ENCODE data around the gene NLGN4Y. TPM values are rescaled to one million over a fixed set of nuclear protein-coding genes. Genes with fewer than 3 reads are reported as not detected.
A peak's percentile ranks its signal among the peaks of the same experiment; 100 is the strongest.

The NLGN4Y gene
- total RNA-seq, 4 donors from 2014 or later = 44.5 to 49.8 TPM; not detected in 2

DNA sequence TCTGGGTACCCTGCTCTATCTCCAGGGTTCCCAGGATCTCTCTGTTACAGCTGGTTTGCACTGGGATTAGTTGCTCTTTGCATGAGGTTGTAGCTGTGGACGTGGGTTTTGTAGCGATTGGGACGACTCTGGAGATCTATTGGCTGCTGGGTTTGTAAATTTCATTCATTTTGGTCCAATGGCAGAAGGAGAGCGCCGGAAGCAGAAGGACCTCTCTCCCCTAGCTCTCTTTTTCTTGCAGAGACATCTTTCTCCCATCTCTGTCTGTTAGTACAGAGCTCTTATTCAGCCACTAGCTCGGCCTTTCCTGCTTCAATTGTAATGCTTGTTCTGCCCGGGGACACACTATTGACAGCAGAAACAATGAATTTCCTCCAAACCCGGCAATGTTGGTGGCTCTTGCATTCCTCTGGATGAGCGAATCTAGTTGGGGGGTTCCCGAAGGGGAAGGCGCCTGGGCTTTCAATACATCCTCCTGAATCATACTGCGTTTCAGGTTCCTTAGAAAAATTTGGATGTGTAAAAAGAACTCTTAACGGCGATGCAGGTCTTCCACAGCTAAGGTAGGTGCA lies 1.9 kb upstream of the NLGN4Y start:
- Histone ChIP-seq H3K27me3 (no peaks in the 10 kb centered on the region), H3K27ac (no peak overlapping the region)
- WGBS, 2 donors = 31 to 37% methylated on average over 12 to 14 of the region's 14 CpGs

DNA sequence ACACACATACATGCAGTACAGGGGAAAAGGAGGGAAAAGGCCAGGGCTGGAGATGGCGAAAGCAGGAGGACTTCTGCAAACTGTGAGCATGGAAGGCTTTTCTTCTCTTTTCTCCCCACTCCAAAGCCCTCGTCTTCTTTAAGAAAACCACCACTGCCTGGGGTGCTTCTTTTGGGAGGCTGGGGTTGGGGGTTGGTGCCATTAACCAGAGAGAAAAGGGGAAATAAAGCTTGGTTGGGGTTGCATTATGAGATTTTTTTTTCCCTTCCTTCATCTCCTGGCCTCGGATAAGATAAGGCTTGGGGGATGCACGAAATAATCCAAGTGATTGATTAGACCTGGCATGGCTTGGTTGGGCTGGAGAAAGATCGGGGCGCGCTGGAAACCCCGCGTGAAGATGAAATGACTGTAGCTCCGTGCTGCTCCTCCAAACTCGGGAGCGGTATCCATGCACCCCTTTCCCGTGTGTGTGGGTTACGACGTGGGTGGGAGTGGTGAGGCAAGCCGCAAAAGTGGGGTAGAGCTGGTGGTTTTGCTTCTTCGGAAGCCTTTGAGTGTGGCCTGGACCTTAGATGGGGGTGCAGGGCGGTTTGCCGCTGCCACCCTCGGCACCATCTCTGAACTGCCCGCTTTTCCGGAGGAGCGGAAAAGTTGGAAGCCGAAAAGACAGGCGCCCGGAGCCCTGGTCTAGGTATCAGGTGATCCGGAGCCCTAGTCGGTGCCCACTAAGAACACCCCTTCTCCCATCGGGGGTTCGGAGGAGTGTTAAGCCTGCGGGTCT lies 648 bp upstream of the NLGN4Y start:
- no peaks in the 10 kb centered on the region for H3K27me3 ChIP-seq
- no peak overlapping the region for H3K27ac ChIP-seq
- intact Hi-C loops (cut with DNase I) = no loop called here
- no peaks in the 10 kb centered on the region for H3K9me3 ChIP-seq
- WGBS, 2 donors = 9 to 21% methylated on average over 7 to 19 of the region's 31 CpGs
- TF ChIP-seq CTCF (IDR thresholded peaks at IDR 0.05) = no peak
- TF ChIP-seq POLR2A (IDR thresholded peaks at IDR 0.05) = no peak
- H3K4me3 ChIP-seq (replicated peaks in 1 of 3) = peak overlapping the region in 1 of 3 donors; percentile 39
- H3K4me1 ChIP-seq = no peaks in the 10 kb centered on the region
- no peak for DNase-seq
- no peaks in the 10 kb centered on the region for H3K36me3 ChIP-seq

More for the DNA sequence above, 1.9 kb upstream of the NLGN4Y start:
- no peak for DNase-seq
- Histone ChIP-seq H3K9me3 (no peaks in the 10 kb centered on the region), H3K4me1 (no peaks in the 10 kb centered on the region), H3K36me3 (no peaks in the 10 kb centered on the region), H3K4me3 (replicated peaks in 1 of 3) (no peak overlapping the region)
- TF ChIP-seq POLR2A (IDR thresholded peaks at IDR 0.05) = no peak
- intact Hi-C loops (cut with DNase I) = no loop called here

GRCh38 chrY:14525315-14525714 lies 986 bp downstream of the NLGN4Y start:
- H3K27ac ChIP-seq = no peak overlapping the region

DNA sequence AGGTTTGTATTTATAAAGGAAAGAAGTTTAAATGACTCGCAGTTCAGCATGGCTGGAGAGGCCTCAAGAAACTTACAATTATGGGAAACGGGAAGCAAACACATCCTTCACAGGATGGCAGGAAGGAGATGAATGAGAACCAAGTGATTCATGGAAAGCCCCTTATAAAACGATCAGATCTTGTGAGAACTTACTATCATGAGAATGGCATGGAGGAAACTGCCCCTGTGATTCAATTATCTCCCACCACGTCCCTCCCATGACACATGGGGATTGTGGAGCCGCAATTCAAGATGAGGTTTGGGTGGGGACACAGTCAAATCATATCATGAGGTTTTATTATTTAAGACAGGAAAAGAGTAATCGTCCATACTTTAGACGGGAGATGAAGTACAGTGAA lies 4.0 kb downstream of the NLGN4Y start:
- Histone ChIP-seq H3K27me3 (no peaks in the 10 kb centered on the region), H3K9me3 (no peaks in the 10 kb centered on the region), H3K27ac (no peak overlapping the region), H3K4me3 (replicated peaks in 1 of 3) (no peak overlapping the region), H3K36me3 (no peaks in the 10 kb centered on the region), H3K4me1 (no peaks in the 10 kb centered on the region)
- WGBS, 2 donors = 84 to 90% methylated on average over 7 of the region's 7 CpGs
- intact Hi-C loops (cut with DNase I) = no loop called here
- no peak for TF ChIP-seq CTCF (IDR thresholded peaks at IDR 0.05)
- no peak for TF ChIP-seq POLR2A (IDR thresholded peaks at IDR 0.05)
- no peak for DNase-seq

More at GRCh38 chrY:14525315-14525714, 986 bp downstream of the NLGN4Y start:
- peak overlapping the region in 1 of 3 donors; percentile 39 for H3K4me3 ChIP-seq (replicated peaks in 1 of 3)
- intact Hi-C loops (cut with DNase I) = no loop called here
- TF ChIP-seq POLR2A (IDR thresholded peaks at IDR 0.05) = no peak
- peak in 1 of 6 experiments; percentile 23 for TF ChIP-seq CTCF (IDR thresholded peaks at IDR 0.05)
- DNase-seq = peak; percentile 11 to 15
- H3K9me3 ChIP-seq = no peaks in the 10 kb centered on the region
- WGBS, 2 donors = 5 to 6% methylated on average over 8 to 11 of the region's 13 CpGs
- H3K36me3 ChIP-seq = no peaks in the 10 kb centered on the region
- H3K27me3 ChIP-seq = no peaks in the 10 kb centered on the region
- no peaks in the 10 kb centered on the region for H3K4me1 ChIP-seq

DNA sequence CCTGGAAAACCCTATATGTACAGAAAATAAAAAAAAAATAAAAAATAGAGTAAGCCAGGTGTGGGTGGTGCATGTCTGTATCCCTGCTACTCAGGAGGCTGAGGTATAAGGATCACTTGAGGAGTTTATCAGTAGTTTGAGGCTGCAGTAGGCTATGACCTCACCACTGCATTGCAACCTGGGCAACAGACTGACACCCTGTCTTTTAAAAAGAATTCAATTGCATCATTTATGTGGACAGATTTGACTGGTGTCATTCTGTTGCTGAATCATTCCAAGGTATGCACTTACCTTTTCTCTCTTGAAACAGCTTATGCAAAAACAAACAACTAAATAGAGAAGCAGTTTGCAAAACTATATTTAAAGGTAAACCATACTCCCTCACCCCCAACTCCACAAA lies 12.4 kb downstream of the NLGN4Y start:
- TF ChIP-seq POLR2A (IDR thresholded peaks at IDR 0.05) (no peak), CTCF (IDR thresholded peaks at IDR 0.05) (no peak)
- H3K36me3 ChIP-seq = no peaks in the 10 kb centered on the region
- no peaks in the 10 kb centered on the region for H3K4me1 ChIP-seq
- intact Hi-C loops (cut with DNase I) = no loop called here
- DNase-seq = no peak
- no peak overlapping the region for H3K27ac ChIP-seq
- no peaks in the 10 kb centered on the region for H3K27me3 ChIP-seq
- no peak overlapping the region for H3K4me3 ChIP-seq (replicated peaks in 1 of 3)
- H3K9me3 ChIP-seq = no peaks in the 10 kb centered on the region
